ENCODE results near the gene PDE6B. TPM values are rescaled to one million over a fixed set of nuclear protein-coding genes. Genes with fewer than 3 reads are reported as not detected.

PDE6B gene
- polyA plus RNA-seq, 1 donor from 2014 or later, result 3.2 TPM

DNA sequence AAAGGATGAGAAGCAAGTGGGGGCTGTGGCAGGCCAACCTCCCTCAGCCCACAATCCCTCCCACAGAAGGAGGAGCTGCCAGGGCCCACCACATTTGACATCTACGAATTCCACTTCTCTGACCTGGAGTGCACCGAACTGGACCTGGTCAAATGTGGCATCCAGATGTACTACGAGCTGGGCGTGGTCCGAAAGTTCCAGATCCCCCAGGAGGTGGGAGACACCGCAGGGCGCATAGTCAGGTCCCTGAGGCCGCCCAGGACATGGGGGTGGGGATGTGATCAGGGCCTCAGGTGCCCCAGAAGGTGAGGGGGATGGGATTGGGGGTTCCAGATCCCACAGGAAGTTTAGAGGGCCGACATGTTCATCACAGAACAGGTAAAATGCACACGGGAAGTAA is 35.0 kb downstream of the PDE6B start:
- Histone ChIP-seq H3K27ac (ENCODE audit: low read length) (no peak overlapping the region), H3K9ac (ENCODE audit: low read length) (no peak overlapping the region), H3K36me3 (ENCODE audit: insufficient read depth, low read length) (no peaks in the 10 kb centered on the region), H3K9me3 (ENCODE audit: low read length) (no peaks in the 10 kb centered on the region), H2AFZ (ENCODE audit: low read depth, low read length) (no peak overlapping the region), H3K27me3 (ENCODE audit: insufficient read depth, low read depth, low read length) (no peaks in the 10 kb centered on the region), H3K9me2 (ENCODE audit: insufficient read depth, low read length) (no peaks in the 10 kb centered on the region), H4K20me1 (ENCODE audit: insufficient read depth) (no peaks in the 10 kb centered on the region), H3K79me2 (replicated peaks; ENCODE audit: insufficient read depth, low read length) (no peaks in the 10 kb centered on the region), H3F3A (ENCODE audit: insufficient read depth, low read length, poor library complexity, severe bottlenecking) (no peaks in the 10 kb centered on the region), H3K4me2 (ENCODE audit: low read length) (no peak overlapping the region), H3K4me3 (ENCODE audit: low read length) (no peak overlapping the region)
- TF ChIP-seq EP300 (conservative IDR thresholded peaks at IDR 0.05; ENCODE audit: poor library complexity, severe bottlenecking) (no peak), MXI1 (conservative IDR thresholded peaks at IDR 0.05; ENCODE audit: poor library complexity, severe bottlenecking) (no peak), SMC3 (conservative IDR thresholded peaks at IDR 0.05; ENCODE audit: poor library complexity) (no peak), POLR2AphosphoS5 (IDR thresholded peaks at IDR 0.05) (no peak), TAF1 (IDR thresholded peaks at IDR 0.05; ENCODE audit: low read depth) (no peak), RAD21 (conservative IDR thresholded peaks at IDR 0.05) (no peak)
- TF ChIP-seq, protein P1, sequence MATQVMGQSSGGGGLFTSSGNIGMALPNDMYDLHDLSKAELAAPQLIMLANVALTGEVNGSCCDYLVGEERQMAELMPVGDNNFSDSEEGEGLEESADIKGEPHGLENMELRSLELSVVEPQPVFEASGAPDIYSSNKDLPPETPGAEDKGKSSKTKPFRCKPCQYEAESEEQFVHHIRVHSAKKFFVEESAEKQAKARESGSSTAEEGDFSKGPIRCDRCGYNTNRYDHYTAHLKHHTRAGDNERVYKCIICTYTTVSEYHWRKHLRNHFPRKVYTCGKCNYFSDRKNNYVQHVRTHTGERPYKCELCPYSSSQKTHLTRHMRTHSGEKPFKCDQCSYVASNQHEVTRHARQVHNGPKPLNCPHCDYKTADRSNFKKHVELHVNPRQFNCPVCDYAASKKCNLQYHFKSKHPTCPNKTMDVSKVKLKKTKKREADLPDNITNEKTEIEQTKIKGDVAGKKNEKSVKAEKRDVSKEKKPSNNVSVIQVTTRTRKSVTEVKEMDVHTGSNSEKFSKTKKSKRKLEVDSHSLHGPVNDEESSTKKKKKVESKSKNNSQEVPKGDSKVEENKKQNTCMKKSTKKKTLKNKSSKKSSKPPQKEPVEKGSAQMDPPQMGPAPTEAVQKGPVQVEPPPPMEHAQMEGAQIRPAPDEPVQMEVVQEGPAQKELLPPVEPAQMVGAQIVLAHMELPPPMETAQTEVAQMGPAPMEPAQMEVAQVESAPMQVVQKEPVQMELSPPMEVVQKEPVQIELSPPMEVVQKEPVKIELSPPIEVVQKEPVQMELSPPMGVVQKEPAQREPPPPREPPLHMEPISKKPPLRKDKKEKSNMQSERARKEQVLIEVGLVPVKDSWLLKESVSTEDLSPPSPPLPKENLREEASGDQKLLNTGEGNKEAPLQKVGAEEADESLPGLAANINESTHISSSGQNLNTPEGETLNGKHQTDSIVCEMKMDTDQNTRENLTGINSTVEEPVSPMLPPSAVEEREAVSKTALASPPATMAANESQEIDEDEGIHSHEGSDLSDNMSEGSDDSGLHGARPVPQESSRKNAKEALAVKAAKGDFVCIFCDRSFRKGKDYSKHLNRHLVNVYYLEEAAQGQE (IDR thresholded peaks at IDR 0.05; ENCODE audit: borderline replicate concordance), result no peak
- TF ChIP-seq, protein P2, sequence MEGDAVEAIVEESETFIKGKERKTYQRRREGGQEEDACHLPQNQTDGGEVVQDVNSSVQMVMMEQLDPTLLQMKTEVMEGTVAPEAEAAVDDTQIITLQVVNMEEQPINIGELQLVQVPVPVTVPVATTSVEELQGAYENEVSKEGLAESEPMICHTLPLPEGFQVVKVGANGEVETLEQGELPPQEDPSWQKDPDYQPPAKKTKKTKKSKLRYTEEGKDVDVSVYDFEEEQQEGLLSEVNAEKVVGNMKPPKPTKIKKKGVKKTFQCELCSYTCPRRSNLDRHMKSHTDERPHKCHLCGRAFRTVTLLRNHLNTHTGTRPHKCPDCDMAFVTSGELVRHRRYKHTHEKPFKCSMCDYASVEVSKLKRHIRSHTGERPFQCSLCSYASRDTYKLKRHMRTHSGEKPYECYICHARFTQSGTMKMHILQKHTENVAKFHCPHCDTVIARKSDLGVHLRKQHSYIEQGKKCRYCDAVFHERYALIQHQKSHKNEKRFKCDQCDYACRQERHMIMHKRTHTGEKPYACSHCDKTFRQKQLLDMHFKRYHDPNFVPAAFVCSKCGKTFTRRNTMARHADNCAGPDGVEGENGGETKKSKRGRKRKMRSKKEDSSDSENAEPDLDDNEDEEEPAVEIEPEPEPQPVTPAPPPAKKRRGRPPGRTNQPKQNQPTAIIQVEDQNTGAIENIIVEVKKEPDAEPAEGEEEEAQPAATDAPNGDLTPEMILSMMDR (IDR thresholded peaks at IDR 0.05; ENCODE audit: poor library complexity, severe bottlenecking), result no peak

DNA sequence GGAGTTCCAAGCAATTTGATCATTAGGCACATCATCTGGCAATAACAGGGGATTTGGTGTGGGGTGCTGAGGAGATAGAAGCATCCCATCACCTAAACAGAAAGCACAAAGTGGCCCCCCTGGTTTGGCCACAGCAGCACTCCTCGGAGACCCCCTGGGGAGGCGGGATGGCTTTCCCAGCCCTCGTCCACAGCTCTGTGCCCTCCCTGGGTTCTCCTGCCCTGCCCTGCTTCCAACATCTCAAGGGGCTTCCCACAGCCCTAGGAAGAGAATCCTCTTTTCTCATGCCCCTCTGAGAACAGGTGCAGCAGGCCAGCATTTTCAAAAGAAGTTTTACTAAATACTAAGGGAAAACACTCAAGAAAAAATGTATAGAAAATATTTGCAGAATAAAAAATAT is 35.9 kb downstream of the PDE6B start:
- Histone ChIP-seq H3K4me2 (ENCODE audit: low read length) (no peak overlapping the region), H3K4me3 (ENCODE audit: low read length) (no peak overlapping the region), H3K27ac (ENCODE audit: low read length) (no peak overlapping the region), H3K36me3 (ENCODE audit: insufficient read depth, low read length) (no peaks in the 10 kb centered on the region), H2AFZ (ENCODE audit: low read depth, low read length) (no peak overlapping the region), H3K27me3 (ENCODE audit: insufficient read depth, low read depth, low read length) (no peaks in the 10 kb centered on the region), H4K20me1 (ENCODE audit: insufficient read depth) (no peaks in the 10 kb centered on the region), H3K9ac (ENCODE audit: low read length) (no peak overlapping the region), H3K9me3 (ENCODE audit: low read length) (no peaks in the 10 kb centered on the region), H3K9me2 (ENCODE audit: insufficient read depth, low read length) (no peaks in the 10 kb centered on the region), H3K79me2 (replicated peaks; ENCODE audit: insufficient read depth, low read length) (no peaks in the 10 kb centered on the region), H3F3A (ENCODE audit: insufficient read depth, low read length, poor library complexity, severe bottlenecking) (no peaks in the 10 kb centered on the region)
- TF ChIP-seq EP300 (conservative IDR thresholded peaks at IDR 0.05; ENCODE audit: poor library complexity, severe bottlenecking) (no peak), TAF1 (IDR thresholded peaks at IDR 0.05; ENCODE audit: low read depth) (no peak), MXI1 (conservative IDR thresholded peaks at IDR 0.05; ENCODE audit: poor library complexity, severe bottlenecking) (no peak)
